Ovary (tissue), 3 donors: ENCODE results near the gene TDRKH.

Experiments
- POLR2A ChIP-seq: fragments of 450-650 bp; IDR thresholded peaks from one replicate; pipeline ENCODE4 v1.6.1; 2017; ENCODE audit warnings: antibody characterized with exemption, mild to moderate bottlenecking, moderate library complexity
- TF ChIP-seq, protein P1 (sequence below), 3 donors: fragments of 450-650 bp in 2 of 3; fragments of 200-600 bp in 1 of 3; IDR thresholded peaks; one replicate each; pipeline versions ENCODE4 v1.5.1 to v1.8.0; 2016 to 2022; ENCODE audit warnings: antibody characterized with exemption in 3 of 3, mild to moderate bottlenecking in 1 of 3
- donor health status: DM: no; HTN: no; CAD: no.

DNA sequence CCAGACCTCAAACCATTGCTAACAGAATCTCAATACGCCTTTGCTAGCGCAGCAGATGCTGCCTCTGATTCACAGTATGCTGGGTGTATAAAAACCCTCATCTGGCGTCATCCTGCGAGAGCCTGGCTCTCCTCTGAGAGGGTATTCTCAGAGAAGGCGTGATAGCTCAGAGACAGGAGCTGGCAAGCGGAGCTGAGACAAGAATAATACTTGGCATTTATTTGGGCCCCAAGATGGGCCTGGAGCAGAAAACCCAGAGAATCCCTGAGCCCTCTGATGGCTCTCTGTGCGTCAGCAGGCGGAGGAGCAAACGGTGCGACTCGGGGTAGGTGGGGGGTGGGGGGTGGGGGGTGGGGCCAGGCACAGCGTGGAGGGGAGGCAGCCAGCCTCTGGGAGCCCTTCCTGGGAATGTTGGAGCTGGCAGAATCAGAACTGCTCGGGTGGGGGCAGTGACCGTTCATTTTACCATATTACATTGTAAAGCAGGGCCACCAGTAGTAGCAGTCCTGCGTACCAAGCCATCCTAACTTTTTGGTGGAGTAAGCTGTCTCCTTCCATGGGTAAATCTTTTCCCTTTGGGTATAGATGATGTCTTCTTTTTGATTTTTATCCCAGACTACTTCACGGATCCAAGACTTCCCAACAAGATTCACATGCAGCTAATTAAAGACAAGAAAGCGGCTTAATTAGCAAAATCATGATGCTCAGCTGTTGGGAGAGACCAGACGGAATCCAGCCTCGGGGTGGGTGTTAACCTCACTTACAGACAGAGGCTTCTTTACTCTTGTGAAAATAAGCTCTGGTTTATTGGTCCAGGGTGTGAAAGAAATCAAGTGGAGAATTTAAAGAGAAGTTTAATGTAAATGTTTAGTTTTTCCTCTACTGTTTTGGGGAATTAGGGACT, 61.9 kb downstream of the TDRKH start:
- TF ChIP-seq, protein P1, sequence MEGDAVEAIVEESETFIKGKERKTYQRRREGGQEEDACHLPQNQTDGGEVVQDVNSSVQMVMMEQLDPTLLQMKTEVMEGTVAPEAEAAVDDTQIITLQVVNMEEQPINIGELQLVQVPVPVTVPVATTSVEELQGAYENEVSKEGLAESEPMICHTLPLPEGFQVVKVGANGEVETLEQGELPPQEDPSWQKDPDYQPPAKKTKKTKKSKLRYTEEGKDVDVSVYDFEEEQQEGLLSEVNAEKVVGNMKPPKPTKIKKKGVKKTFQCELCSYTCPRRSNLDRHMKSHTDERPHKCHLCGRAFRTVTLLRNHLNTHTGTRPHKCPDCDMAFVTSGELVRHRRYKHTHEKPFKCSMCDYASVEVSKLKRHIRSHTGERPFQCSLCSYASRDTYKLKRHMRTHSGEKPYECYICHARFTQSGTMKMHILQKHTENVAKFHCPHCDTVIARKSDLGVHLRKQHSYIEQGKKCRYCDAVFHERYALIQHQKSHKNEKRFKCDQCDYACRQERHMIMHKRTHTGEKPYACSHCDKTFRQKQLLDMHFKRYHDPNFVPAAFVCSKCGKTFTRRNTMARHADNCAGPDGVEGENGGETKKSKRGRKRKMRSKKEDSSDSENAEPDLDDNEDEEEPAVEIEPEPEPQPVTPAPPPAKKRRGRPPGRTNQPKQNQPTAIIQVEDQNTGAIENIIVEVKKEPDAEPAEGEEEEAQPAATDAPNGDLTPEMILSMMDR (IDR thresholded peaks at IDR 0.05): no peak
- no peak for TF ChIP-seq POLR2A
